Kidney (tissue), 14 donors: ENCODE data around the gene ATP2A3. TPM values are rescaled to one million over a fixed set of nuclear protein-coding genes. Genes with fewer than 3 reads are reported as not detected.

ENCODE experiments used
- DNase-seq, 5 donors: peaks; one replicate each; pipeline ENCODE4 v3.0.0-alpha.2; 2013 to 2020
- FAIRE-seq: peaks from 2 replicates; lab custom pipeline; 2012; peaks lifted over from hg19 to GRCh38; lab: Jason Lieb, UNC
- H3K27ac ChIP-seq, 2 donors: one replicate each; pipeline ENCODE4 v1.7.0; 2013; ENCODE audit warnings: low read depth in 2 of 2, low read length in 2 of 2, inconsistent platforms in 1 of 2
- H3K27me3 ChIP-seq: one replicate; pipeline ENCODE4 v1.7.1; 2013; ENCODE audit warnings: low read length, inconsistent platforms; ENCODE audit not compliant: control insufficient read depth, insufficient read depth
- H3K36me3 ChIP-seq, 3 donors: one replicate each; pipeline versions ENCODE4 v1.7.0 to v1.7.1; 2013; ENCODE audit warnings: low read length in 3 of 3, control low read depth in 1 of 3, inconsistent platforms in 1 of 3; ENCODE audit not compliant: insufficient read depth in 3 of 3, control insufficient read depth in 2 of 3
- H3K4me1 ChIP-seq, 3 donors: one replicate each; pipeline versions ENCODE4 v1.7.0 to v1.7.1; 2013; ENCODE audit warnings: low read length in 3 of 3, inconsistent platforms in 1 of 3, low read depth in 1 of 3; ENCODE audit not compliant: control insufficient read depth in 2 of 3, insufficient read depth in 2 of 3
- H3K4me3 ChIP-seq, 3 donors: one replicate each; pipeline versions ENCODE4 v1.7.0 to v1.8.1; 2013; ENCODE audit warnings: low read length in 3 of 3, control low read depth in 1 of 3, inconsistent platforms in 1 of 3
- H3K9ac ChIP-seq, 3 donors: one replicate each; pipeline versions ENCODE4 v1.7.0 to v1.7.1; 2013; ENCODE audit warnings: low read length in 3 of 3, control low read depth in 1 of 3, inconsistent platforms in 1 of 3
- H3K9me3 ChIP-seq, 3 donors: one replicate each; pipeline versions ENCODE4 v1.7.0 to v1.7.1; 2013; ENCODE audit warnings: low read length in 3 of 3, control low read depth in 1 of 3, inconsistent platforms in 1 of 3; ENCODE audit not compliant: control insufficient read depth in 2 of 3, insufficient read depth in 1 of 3
- CTCF ChIP-seq: IDR thresholded peaks from 3 replicates; pipeline ENCODE4 v1.5.1; 2012; ENCODE audit warnings: mild to moderate bottlenecking, moderate library complexity, borderline replicate concordance; ENCODE audit not compliant: insufficient read depth; ENCODE audit errors: extremely low read depth
- intact Hi-C: fragments of 100-400 bp; cut with DNase I; formaldehyde crosslinking; loops from one replicate; pipeline ENCODE4 v1.11.1; 2022
- polyA plus RNA-seq: library from polyadenylated mRNA; stranded (reverse); fragments of 350-450 nt; fragmentation: Illumina TruSeq; extraction: RNeasy Lipid Tissue Mini Kit (QIAGEN cat#74804); gene quantifications from one replicate; pipeline ENCODE4 v1.2.3, GENCODE V29; 2014; ENCODE audit warnings: low read depth, low replicate concordance; ENCODE audit not compliant: insufficient read depth
- total RNA-seq: library from RNA; stranded (reverse); fragmentation: NEBNext Ultra II Directional; extraction: Animal tissue kit (Norgen Biotek cat#: 25700); gene quantifications from one replicate; pipeline ENCODE4 v1.2.1, GENCODE V29; 2021
- donor health status: control.
- donor health status: control.
- donor health status: control.
- donor health status: control.
- donor health status: control.
- donor health status: DM: yes; HTN: yes; CAD: no.
- donor health status: Normal renal cell carcinoma (clear cell type).

ATP2A3 gene
- total and polyA plus RNA-seq, 2 donors from 2014 or later = 9.4 to 52.1 TPM

- Histone ChIP-seq H3K27me3 (no peaks in the 10 kb centered on the region), H3K27ac (no peak overlapping the region), H3K9me3 (peaks cover 0 to 8% (median 0%) of the 10 kb centered on the region in 3 donors), H3K4me1 (peaks cover 0 to 27% (median 3%) of the 10 kb centered on the region in 3 donors), H3K36me3 (no peaks in the 10 kb centered on the region), H3K9ac (no peak overlapping the region), H3K4me3 (no peak overlapping the region)
- no peak for TF ChIP-seq CTCF
- DNase-seq = peak in 2 of 5 donors; percentile 40 to 46
- FAIRE-seq = no peak
- intact Hi-C loops = no loop called here
Measured at GRCh38 chr17:3980381-3981014, 16.3 kb upstream of the ATP2A3 start.

GRCh38 chr17:3979290-3979611 is 15.0 kb upstream of the ATP2A3 start:
- peak in 1 of 5 donors; percentile 55 for DNase-seq
- H3K27me3 ChIP-seq = no peaks in the 10 kb centered on the region
- no peak overlapping the region for H3K27ac ChIP-seq
- no peak overlapping the region for H3K4me3 ChIP-seq
- H3K9ac ChIP-seq = no peak overlapping the region
- H3K4me1 ChIP-seq = peaks cover 0 to 25% (median 3%) of the 10 kb centered on the region in 3 donors
- H3K9me3 ChIP-seq = peaks cover 0 to 12% (median 0%) of the 10 kb centered on the region in 3 donors
- no peak for FAIRE-seq
- no peaks in the 10 kb centered on the region for H3K36me3 ChIP-seq
- intact Hi-C loops = no loop called here
- TF ChIP-seq CTCF = no peak

- DNase-seq (peak in 2 of 5 donors; percentile 26 to 81), FAIRE-seq (no peak)
- intact Hi-C loops = no loop called here
- no peak for TF ChIP-seq CTCF
- Histone ChIP-seq H3K4me3 (no peak overlapping the region), H3K27me3 (no peaks in the 10 kb centered on the region), H3K27ac (peak overlapping the region; percentile 15 to 56), H3K36me3 (no peaks in the 10 kb centered on the region), H3K9ac (no peak overlapping the region), H3K9me3 (peaks cover 0 to 12% (median 0%) of the 10 kb centered on the region in 3 donors), H3K4me1 (peaks cover 0 to 22% (median 3%) of the 10 kb centered on the region in 3 donors)
Measured at GRCh38 chr17:3978421-3979289, 14.4 kb upstream of the ATP2A3 start.
